Fibroblast of villous mesenchyme (primary cell): ENCODE data around the gene RRP8. TPM values are rescaled to one million over a fixed set of nuclear protein-coding genes. Genes with fewer than 3 reads are reported as not detected.

Source experiments
- DNase-seq: peaks from one replicate; pipeline ENCODE4 v3.0.0-alpha.2; 2010; ENCODE audit warnings: low read depth
- H3K4me3 ChIP-seq: 2 replicates; pipeline ENCODE4 v1.5.1; 2011; ENCODE audit warnings: low read depth, mild to moderate bottlenecking, low read length
- total RNA-seq: library from RNA; depleted of rRNA; stranded (reverse); fragments of >200 nt; gene quantifications from 2 replicates; pipeline ENCODE4 v1.2.3, GENCODE V29; 2012
- TF ChIP-seq, protein P1 (sequence below): IDR thresholded peaks from 2 replicates; pipeline ENCODE4 v1.5.1; 2012; ENCODE audit warnings: low read depth, mild to moderate bottlenecking, low read length; ENCODE audit not compliant: insufficient read depth

The RRP8 gene
- total RNA-seq, 1 donor = 13.4 TPM

DNA sequence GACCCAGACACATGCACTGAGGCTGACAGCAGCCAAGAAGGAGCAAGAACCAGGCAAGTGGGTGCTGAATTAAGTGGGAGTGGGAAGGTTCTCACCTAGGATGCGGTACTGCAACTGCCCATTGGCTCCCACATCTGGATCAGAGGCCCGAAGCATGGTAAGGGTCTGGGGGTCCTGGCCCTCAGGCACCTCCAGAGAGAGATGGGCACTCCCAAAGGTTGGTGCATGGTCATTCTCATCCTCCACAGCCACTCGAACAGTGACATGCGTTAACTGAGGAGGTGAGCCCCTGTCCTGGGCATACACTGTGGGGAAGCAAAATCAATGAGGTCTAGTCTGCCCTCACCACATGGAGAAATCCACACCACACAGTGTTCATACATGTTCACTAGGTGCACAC, 25.1 kb upstream of the RRP8 start:
- TF ChIP-seq, protein P1, sequence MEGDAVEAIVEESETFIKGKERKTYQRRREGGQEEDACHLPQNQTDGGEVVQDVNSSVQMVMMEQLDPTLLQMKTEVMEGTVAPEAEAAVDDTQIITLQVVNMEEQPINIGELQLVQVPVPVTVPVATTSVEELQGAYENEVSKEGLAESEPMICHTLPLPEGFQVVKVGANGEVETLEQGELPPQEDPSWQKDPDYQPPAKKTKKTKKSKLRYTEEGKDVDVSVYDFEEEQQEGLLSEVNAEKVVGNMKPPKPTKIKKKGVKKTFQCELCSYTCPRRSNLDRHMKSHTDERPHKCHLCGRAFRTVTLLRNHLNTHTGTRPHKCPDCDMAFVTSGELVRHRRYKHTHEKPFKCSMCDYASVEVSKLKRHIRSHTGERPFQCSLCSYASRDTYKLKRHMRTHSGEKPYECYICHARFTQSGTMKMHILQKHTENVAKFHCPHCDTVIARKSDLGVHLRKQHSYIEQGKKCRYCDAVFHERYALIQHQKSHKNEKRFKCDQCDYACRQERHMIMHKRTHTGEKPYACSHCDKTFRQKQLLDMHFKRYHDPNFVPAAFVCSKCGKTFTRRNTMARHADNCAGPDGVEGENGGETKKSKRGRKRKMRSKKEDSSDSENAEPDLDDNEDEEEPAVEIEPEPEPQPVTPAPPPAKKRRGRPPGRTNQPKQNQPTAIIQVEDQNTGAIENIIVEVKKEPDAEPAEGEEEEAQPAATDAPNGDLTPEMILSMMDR = no peak
- H3K4me3 ChIP-seq = no peak overlapping the region
- no peak for DNase-seq

DNA sequence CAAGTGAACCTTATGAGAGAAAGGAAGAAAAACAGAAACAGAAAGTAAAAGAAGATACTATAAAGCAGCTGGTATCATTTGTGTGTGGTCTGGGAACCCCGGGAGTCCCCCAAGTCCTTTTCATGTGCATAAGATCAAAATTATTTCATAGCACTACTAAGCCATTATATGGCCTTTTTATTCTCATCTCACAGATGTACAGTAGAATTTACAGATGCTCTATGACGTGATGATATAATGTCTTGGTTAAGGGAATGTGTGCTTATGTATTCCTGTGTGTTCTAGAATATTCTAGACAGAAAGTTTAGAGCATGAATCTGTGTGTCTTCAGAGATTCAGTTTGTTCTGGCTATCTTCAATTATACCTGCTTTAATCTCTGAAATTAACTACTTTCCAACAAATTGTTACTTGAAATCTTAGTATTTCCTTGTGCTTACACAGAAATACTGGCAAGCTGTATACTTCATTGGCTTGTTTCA, 24.4 kb upstream of the RRP8 start:
- no peak overlapping the region for H3K4me3 ChIP-seq
- no peak for DNase-seq
- TF ChIP-seq, protein P1 = no peak

DNA sequence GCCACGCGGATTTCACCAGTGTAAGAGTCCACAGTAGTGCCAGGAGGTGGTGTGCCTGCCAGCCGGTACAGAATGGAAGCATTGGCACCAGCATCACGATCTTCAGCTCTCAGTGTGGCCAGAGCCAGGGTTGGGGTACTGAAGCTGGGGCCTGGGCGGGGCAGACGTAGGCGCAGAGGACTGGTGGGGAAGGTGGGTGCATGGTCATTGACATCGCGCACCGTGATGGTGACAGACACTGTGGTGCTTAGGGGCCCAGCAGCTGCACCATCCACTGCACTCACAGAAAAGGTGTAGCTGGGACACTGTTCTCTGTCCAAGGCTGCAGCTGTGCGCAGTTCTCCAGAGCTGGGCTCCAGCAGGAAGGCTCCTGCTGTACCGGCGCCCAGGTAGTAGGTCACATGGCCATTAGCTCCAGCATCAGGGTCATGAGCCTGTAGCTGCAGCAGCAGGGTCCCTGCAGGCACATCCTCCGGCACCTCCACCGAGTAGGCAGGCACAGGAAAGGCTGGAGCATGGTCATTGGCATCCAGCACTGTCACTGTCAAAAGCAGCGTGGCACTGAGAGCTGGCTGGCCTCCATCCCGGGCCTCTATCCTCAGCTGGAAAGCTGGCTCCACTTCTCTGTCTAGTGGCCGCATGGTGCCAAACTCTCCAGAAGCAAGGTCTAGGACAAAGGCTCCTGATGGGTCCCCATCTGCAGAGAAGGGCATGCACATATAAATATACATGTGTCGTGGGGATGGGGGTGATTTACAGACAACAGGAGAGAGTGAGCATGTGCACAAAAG, 23.8 kb upstream of the RRP8 start:
- TF ChIP-seq, protein P1 = no peak
- DNase-seq = no peak
- H3K4me3 ChIP-seq = no peak overlapping the region

DNA sequence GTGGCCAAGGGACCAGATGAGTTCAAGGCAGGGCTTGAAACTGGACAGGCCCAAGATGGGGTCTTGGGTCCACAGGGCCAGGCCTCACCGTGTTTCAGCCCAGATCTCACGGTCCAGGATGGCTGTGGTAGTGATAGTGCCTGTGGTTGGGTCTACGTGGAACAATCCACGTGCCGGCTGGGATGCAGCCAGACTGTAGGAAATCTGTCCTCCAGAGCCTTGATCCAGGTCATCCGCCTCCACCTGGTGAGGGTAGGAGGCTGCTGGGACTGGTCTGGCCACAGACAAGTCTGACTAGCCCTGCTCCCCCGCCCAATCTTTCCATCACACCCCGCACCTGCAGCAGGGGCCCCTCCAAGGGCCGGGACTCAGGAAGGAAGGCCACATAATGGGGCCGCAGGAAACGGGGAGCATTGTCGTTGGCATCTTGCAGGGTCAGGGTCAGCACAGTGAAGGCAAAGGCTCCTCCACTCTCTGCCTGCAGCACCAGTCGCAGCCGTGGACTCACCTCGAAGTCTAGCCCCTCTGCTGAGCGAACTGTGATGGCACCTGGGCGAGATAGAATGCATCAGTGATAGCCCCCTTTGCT, 22.5 kb upstream of the RRP8 start:
- DNase-seq = no peak
- H3K4me3 ChIP-seq = no peak overlapping the region
- TF ChIP-seq, protein P1 = no peak

DNA sequence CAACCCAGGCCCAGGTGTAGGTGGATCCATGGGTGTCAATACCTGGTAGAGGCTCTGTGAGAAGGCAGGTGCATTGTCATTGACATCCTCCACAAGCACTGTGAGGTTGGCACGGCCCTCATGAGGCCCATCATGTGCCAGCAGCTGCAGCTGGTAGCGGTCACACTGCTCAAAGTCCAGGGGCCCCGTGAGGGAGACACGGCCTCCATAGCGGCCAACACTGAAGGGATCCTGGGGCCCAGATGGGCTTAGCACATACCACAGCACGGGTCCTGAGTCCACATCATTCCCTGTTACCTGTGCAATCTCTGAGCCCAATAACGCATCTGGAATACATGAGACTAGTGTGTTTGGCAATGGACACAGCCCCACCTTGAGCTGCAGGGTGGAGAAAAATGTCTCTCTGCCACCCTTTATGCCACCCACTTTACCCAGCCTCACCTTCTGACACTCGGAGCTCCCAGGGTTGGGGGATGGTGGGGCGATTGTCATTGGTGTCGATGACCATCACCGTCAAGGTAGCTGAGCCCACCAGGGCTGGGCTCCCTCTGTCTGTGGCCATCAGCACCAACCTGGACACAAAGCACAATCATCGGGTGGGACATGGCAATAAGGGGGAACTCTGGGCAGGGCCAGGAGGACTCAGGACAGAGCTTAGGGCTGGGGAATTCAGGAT, 21.9 kb upstream of the RRP8 start:
- no peak for DNase-seq
- no peak overlapping the region for H3K4me3 ChIP-seq
- TF ChIP-seq, protein P1 = no peak

DNA sequence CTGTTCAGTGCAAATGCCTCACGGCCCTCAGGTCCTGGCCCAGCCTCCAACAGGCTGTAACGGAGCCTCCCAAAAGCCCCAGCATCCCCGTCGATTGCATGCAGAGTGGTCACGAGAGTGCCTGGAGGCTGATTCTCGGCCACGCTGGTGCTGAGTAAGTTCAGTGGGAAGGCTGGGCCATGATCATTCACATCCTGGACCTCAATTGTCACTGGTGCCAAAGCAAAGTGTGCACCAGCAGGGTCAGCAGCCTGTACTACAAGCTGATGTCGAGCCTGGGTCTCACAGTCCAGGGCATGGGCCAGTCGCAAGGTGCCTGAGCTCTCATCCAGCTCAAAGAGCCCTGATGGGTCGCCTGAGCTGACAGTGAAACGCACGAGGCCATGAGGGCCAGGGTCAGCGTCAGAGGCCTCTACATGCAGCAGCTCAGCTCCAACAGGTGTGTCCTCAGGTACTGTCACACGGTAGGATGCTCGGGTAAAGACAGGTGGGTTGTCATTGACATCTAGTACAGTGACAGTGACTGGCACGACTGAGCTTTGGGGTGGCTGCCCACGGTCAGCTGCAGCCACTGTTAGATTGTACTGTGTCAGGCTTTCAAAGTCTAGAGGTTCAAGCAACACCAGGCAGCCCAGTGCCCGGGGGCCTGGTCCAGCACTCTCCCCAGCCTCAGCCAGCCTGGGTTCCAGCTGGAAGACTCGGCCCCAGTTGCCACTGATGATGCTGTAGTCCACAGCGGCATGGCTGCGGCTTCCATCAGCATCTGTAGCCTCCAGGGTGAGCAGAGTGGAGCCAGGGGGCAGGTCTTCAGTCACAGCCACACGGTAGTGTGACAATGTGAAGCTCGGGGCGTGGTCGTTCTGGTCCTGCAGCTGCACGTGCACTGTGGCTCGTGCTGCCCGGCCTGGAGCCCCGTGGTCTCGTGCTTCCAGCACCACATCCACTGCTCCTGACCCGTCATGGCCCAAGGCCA, 20.3 kb upstream of the RRP8 start:
- TF ChIP-seq, protein P1 = no peak
- no peak for DNase-seq
- no peak overlapping the region for H3K4me3 ChIP-seq
